NCI-H2227 treated with DMSO at 0.1 percent for 48 hours (cell line): ENCODE data around the gene DISC1.
"Not testable (repeated sequence)": the region's sequence is repeated elsewhere in the genome, so short reads cannot be mapped to it uniquely, and the experiment has no call there.

ENCODE experiments used
- DNase-seq: peaks from one replicate; lab custom pipeline; 2025; lab: John Stamatoyannopoulos, UW

Gene DISC1

GRCh38 chr1:231699784-231700183, 73.2 kb downstream of the DISC1 start:
- DNase-seq, result no peak

- no peak for DNase-seq
Measured at GRCh38 chr1:231701306-231701705, 74.7 kb downstream of the DISC1 start.

- DNase-seq, result no peak
Measured at GRCh38 chr1:231702331-231702730, 75.7 kb downstream of the DISC1 start.

GRCh38 chr1:231702804-231703203, 76.2 kb downstream of the DISC1 start:
- DNase-seq, result no peak

GRCh38 chr1:231705806-231706760, 79.5 kb downstream of the DISC1 start:
- DNase-seq, result no peak

GRCh38 chr1:231706934-231707333, 80.3 kb downstream of the DISC1 start:
- DNase-seq, result no peak

GRCh38 chr1:231707407-231707806, 80.8 kb downstream of the DISC1 start:
- DNase-seq, result no peak

GRCh38 chr1:231708394-231708793, 81.8 kb downstream of the DISC1 start:
- no peak for DNase-seq

GRCh38 chr1:231714440-231714839, 87.8 kb downstream of the DISC1 start:
- DNase-seq, result no peak

- DNase-seq, result peak; percentile 99
Measured at GRCh38 chr1:231715816-231716722, 89.5 kb downstream of the DISC1 start.

- DNase-seq, result no peak
Measured at GRCh38 chr1:231716879-231717278, 90.3 kb downstream of the DISC1 start.

- no peak for DNase-seq
Measured at GRCh38 chr1:231719485-231720183, 93.0 kb downstream of the DISC1 start.

- no peak for DNase-seq
Measured at GRCh38 chr1:231720652-231721325, 94.2 kb downstream of the DISC1 start.

- no peak for DNase-seq
Measured at GRCh38 chr1:231721436-231721835, 94.8 kb downstream of the DISC1 start.

- no peak for DNase-seq
Measured at GRCh38 chr1:231722356-231722755, 95.8 kb downstream of the DISC1 start.

- DNase-seq, result no peak
Measured at GRCh38 chr1:231723146-231723545, 96.6 kb downstream of the DISC1 start.

- DNase-seq, result no peak
Measured at GRCh38 chr1:231724041-231724440, 97.5 kb downstream of the DISC1 start.

GRCh38 chr1:231724876-231725647, 98.5 kb downstream of the DISC1 start:
- no peak for DNase-seq

- no peak for DNase-seq
Measured at GRCh38 chr1:231727171-231727570, 100.6 kb downstream of the DISC1 start.

GRCh38 chr1:231728987-231729386, 102.4 kb downstream of the DISC1 start:
- DNase-seq, result not testable (repeated sequence)

GRCh38 chr1:231729544-231729943, 103.0 kb downstream of the DISC1 start:
- DNase-seq, result no peak
